Measurements from ENCODE around the gene ARHGEF33.

Gene ARHGEF33

GRCh38 chr2:38930600-38930999 lies 40.9 kb downstream of the ARHGEF33 start:
- TF ChIP-seq RAD21 (IDR thresholded peaks at IDR 0.05; ENCODE audit: low read depth) (no peak), TAF1 (IDR thresholded peaks at IDR 0.05; ENCODE audit: low read depth) (no peak), CREB1 (IDR thresholded peaks at IDR 0.05; ENCODE audit: low read depth) (no peak), TEAD4 (IDR thresholded peaks at IDR 0.05) (no peak), USF1 (IDR thresholded peaks at IDR 0.05) (no peak), CEBPB (IDR thresholded peaks at IDR 0.05) (no peak), NFIC (IDR thresholded peaks at IDR 0.05) (no peak), YY1 (IDR thresholded peaks at IDR 0.05; ENCODE audit: low read depth) (no peak), ZBTB7A (IDR thresholded peaks at IDR 0.05; ENCODE audit: low read depth) (no peak)

- TF ChIP-seq CREB1 (IDR thresholded peaks at IDR 0.05; ENCODE audit: low read depth) (no peak), EP300 (IDR thresholded peaks at IDR 0.05; ENCODE audit: borderline replicate concordance) (no peak), ZBTB7A (IDR thresholded peaks at IDR 0.05; ENCODE audit: low read depth) (no peak), TAF1 (IDR thresholded peaks at IDR 0.05; ENCODE audit: low read depth) (no peak), CEBPB (IDR thresholded peaks at IDR 0.05) (no peak), TCF12 (IDR thresholded peaks at IDR 0.05; ENCODE audit: low read depth) (no peak), FOXM1 (IDR thresholded peaks at IDR 0.05; ENCODE audit: borderline replicate concordance, low read depth) (no peak), RAD21 (IDR thresholded peaks at IDR 0.05; ENCODE audit: low read depth) (no peak), EGR1 (IDR thresholded peaks at IDR 0.05) (no peak), TEAD4 (IDR thresholded peaks at IDR 0.05) (no peak), YY1 (IDR thresholded peaks at IDR 0.05; ENCODE audit: low read depth) (no peak)
Observed at GRCh38 chr2:38932586-38932985, 42.9 kb downstream of the ARHGEF33 start.

DNA sequence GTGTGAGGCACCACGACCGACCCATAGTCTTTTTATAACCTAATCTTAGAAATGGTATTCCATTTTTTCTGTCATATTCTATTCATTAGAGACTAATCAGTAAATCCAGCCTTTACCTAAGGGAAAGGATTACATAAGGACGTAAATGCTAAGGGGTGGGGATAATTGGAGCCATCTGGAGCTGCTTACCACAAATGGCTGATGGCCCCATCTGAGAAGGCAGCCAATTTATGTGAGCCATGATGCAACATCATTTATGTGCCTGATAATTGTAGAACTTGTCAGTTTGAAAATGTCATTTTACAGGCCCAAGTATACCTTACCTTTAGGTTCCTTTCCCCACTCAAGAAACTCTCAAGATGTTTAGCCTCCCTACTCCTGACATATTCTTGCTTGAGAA lies 44.0 kb downstream of the ARHGEF33 start:
- TF ChIP-seq MAX (IDR thresholded peaks at IDR 0.05), result no peak
- no peak for TF ChIP-seq CREB1 (IDR thresholded peaks at IDR 0.05; ENCODE audit: low read depth)
- no peak for TF ChIP-seq EGR1 (IDR thresholded peaks at IDR 0.05)
- TF ChIP-seq EP300 (IDR thresholded peaks at IDR 0.05; ENCODE audit: borderline replicate concordance), result no peak

DNA sequence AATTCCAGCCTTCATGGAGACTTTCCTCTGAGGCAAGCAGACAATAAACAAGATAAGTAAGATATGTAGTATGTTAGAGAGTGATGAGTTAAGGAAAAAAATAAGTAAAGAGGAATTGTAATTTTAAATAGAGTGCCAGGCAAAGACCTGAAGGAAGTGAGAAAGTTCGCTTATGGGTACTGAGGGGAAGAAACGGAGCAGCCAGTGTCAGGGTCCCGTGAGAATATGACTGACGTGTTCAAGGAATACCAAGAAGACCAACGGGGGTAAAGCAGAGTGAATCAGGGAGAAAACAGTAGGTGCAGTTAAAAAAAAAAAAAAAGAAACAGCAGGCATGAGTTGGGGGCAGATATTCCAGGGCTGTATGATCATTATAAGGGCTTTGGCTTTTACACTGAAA lies 45.1 kb downstream of the ARHGEF33 start:
- no peak for TF ChIP-seq EGR1 (IDR thresholded peaks at IDR 0.05)

DNA sequence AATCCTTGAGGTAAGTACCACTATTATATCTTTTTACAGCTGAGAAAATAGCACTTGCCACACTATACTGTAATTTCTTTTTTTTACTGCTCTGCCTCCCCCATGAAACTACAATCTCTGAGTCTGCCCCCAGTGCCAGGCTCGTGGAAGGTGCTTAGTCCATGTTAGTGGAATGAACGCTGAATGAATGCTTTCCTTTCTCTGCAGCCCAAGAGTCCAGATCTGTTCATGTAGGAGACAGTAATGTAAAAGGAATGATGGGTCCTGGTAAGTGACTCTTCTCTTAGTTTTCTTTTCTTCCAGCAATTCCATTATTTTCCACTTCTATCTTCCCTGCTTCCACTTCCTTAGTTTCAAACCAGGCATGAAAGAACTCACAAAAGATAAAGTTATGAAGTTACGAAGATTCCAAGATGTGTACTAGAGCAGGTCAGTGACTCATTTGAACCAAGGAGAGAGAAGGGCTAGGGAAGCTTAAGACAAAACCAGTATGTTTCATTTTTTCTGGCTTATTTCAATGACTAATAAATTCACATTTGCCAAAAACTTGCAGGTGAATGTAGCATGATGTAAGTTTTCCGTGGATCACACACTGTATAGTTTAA lies 46.0 kb downstream of the ARHGEF33 start:
- no peak for TF ChIP-seq ZBTB7A (IDR thresholded peaks at IDR 0.05; ENCODE audit: low read depth)
- TF ChIP-seq NFIC (IDR thresholded peaks at IDR 0.05), result no peak
- no peak for TF ChIP-seq YY1 (IDR thresholded peaks at IDR 0.05; ENCODE audit: low read depth)
- TF ChIP-seq TCF12 (IDR thresholded peaks at IDR 0.05; ENCODE audit: low read depth), result no peak
- TF ChIP-seq RAD21 (IDR thresholded peaks at IDR 0.05; ENCODE audit: low read depth), result no peak
- TF ChIP-seq FOXM1 (IDR thresholded peaks at IDR 0.05; ENCODE audit: borderline replicate concordance, low read depth), result no peak
- no peak for TF ChIP-seq EP300 (IDR thresholded peaks at IDR 0.05; ENCODE audit: borderline replicate concordance)
- no peak for TF ChIP-seq CEBPB (IDR thresholded peaks at IDR 0.05)
- no peak for TF ChIP-seq MAX (IDR thresholded peaks at IDR 0.05)
- TF ChIP-seq, protein P1, sequence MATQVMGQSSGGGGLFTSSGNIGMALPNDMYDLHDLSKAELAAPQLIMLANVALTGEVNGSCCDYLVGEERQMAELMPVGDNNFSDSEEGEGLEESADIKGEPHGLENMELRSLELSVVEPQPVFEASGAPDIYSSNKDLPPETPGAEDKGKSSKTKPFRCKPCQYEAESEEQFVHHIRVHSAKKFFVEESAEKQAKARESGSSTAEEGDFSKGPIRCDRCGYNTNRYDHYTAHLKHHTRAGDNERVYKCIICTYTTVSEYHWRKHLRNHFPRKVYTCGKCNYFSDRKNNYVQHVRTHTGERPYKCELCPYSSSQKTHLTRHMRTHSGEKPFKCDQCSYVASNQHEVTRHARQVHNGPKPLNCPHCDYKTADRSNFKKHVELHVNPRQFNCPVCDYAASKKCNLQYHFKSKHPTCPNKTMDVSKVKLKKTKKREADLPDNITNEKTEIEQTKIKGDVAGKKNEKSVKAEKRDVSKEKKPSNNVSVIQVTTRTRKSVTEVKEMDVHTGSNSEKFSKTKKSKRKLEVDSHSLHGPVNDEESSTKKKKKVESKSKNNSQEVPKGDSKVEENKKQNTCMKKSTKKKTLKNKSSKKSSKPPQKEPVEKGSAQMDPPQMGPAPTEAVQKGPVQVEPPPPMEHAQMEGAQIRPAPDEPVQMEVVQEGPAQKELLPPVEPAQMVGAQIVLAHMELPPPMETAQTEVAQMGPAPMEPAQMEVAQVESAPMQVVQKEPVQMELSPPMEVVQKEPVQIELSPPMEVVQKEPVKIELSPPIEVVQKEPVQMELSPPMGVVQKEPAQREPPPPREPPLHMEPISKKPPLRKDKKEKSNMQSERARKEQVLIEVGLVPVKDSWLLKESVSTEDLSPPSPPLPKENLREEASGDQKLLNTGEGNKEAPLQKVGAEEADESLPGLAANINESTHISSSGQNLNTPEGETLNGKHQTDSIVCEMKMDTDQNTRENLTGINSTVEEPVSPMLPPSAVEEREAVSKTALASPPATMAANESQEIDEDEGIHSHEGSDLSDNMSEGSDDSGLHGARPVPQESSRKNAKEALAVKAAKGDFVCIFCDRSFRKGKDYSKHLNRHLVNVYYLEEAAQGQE (IDR thresholded peaks at IDR 0.05; ENCODE audit: low read depth), result no peak
- no peak for TF ChIP-seq TAF1 (IDR thresholded peaks at IDR 0.05; ENCODE audit: low read depth)
- TF ChIP-seq USF1 (IDR thresholded peaks at IDR 0.05), result no peak

DNA sequence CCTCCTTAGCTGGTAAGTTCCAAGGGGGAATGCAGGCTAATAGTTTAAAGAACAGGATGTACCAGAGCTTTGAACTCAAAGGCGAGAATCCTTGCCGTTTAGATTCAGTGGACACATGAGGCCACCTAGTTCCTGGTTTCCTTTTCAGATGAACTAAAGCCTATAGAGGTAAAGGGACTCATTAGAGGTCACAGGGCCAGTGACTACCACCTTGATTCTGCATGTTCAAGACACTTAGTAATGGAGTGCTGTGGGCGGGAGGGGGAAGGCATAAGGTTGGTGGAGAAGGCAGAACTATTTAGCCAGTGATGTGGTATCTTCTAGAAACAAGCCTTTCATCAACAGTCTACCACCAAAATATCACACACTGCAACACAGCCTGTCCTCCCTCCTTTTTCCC lies 47.9 kb downstream of the ARHGEF33 start:
- TF ChIP-seq NFIC (IDR thresholded peaks at IDR 0.05) (no peak), TCF12 (IDR thresholded peaks at IDR 0.05; ENCODE audit: low read depth) (no peak), ZBTB7A (IDR thresholded peaks at IDR 0.05; ENCODE audit: low read depth) (no peak), RAD21 (IDR thresholded peaks at IDR 0.05; ENCODE audit: low read depth) (no peak), MAX (IDR thresholded peaks at IDR 0.05) (no peak), CEBPB (IDR thresholded peaks at IDR 0.05) (no peak), CREB1 (IDR thresholded peaks at IDR 0.05; ENCODE audit: low read depth) (no peak), EGR1 (IDR thresholded peaks at IDR 0.05) (no peak), FOXM1 (IDR thresholded peaks at IDR 0.05; ENCODE audit: borderline replicate concordance, low read depth) (no peak), TEAD4 (IDR thresholded peaks at IDR 0.05) (no peak), USF1 (IDR thresholded peaks at IDR 0.05) (no peak), EP300 (IDR thresholded peaks at IDR 0.05; ENCODE audit: borderline replicate concordance) (no peak), YY1 (IDR thresholded peaks at IDR 0.05; ENCODE audit: low read depth) (no peak)
- TF ChIP-seq, protein P1 (IDR thresholded peaks at IDR 0.05; ENCODE audit: low read depth), result no peak

Data from Ishikawa (cell line).